HG03469 (cell line): ENCODE measurements around the gene ACTR1A.

ENCODE experiments used
- ATAC-seq: cut with Tn5 transposase; IDR thresholded peaks from one replicate; pipeline ENCODE4 v1.9.1; 2021; ENCODE audit warnings: mild to moderate bottlenecking, moderate library complexity, moderate number of reproducible peaks; ENCODE audit not compliant: unreplicated experiment

The ACTR1A gene

GRCh38 chr10:102432162-102432950 is 70.2 kb downstream of the ACTR1A start, which contains the start of gene CUEDC2:
CUEDC2 (minus strand) TSS chr10:102432574; CDS start chr10:102425188, 7,386 bp downstream.
- peak; percentile 64 for ATAC-seq

GRCh38 chr10:102431452-102432124 is 70.9 kb downstream of the ACTR1A start:
- ATAC-seq, result no peak

- no peak for ATAC-seq
These were observed 73.0 kb downstream of the ACTR1A start for GRCh38 chr10:102429468-102429867.
